Tibial nerve (tissue), 4 donors: Measurements from ENCODE around the gene TTC9B. TPM values are rescaled to one million over a fixed set of nuclear protein-coding genes. Genes with fewer than 3 reads are reported as not detected.

ENCODE experiments used
- DNase-seq, 2 donors: peaks; one replicate each; pipeline ENCODE4 v3.0.0-alpha.2; 2019; ENCODE audit warnings: low spot score in 2 of 2
- H3K27ac ChIP-seq, 4 donors: fragments of 200-600 bp; sonication (generic) in 3 of 4; one replicate each; pipeline ENCODE4 v1.5.1; 2017 to 2019; ENCODE audit warnings: mild to moderate bottlenecking in 1 of 4
- H3K27me3 ChIP-seq, 2 donors: fragments of 200-600 bp; sonication (generic) in 1 of 2; one replicate each; pipeline versions ENCODE4 v1.5.1 to v1.6.0; 2017 to 2019
- H3K36me3 ChIP-seq, 3 donors: fragments of 200-600 bp; sonication (generic); one replicate each; pipeline ENCODE4 v1.5.1; 2018 to 2019
- H3K4me1 ChIP-seq, 4 donors: fragments of 200-600 bp; sonication (generic) in 3 of 4; one replicate each; pipeline ENCODE4 v1.5.1; 2017 to 2019
- H3K4me3 ChIP-seq, 4 donors: fragments of 200-600 bp; sonication (generic) in 3 of 4; one replicate each; pipeline ENCODE4 v1.5.1; 2017 to 2019; ENCODE audit warnings: mild to moderate bottlenecking in 1 of 4, moderate library complexity in 1 of 4
- H3K9me3 ChIP-seq, 4 donors: fragments of 200-600 bp; sonication (generic) in 3 of 4; one replicate each; pipeline ENCODE4 v1.5.1; 2017 to 2019
- CTCF ChIP-seq, 5 experiments: fragments of 200-600 bp in 3 of 5; fragments of 450-650 bp in 2 of 5; sonication (generic) in 3 of 5; IDR thresholded peaks; one replicate each; pipeline ENCODE4 v1.5.1; 2016 to 2019; ENCODE audit warnings: antibody characterized with exemption in 5 of 5, mild to moderate bottlenecking in 3 of 5, moderate library complexity in 2 of 5
- EP300 ChIP-seq, 2 donors: sonication (generic); formaldehyde crosslinking; IDR thresholded peaks; one replicate each; pipeline ENCODE4 v1.6.1; 2017; ENCODE audit warnings: antibody characterized with exemption in 2 of 2, mild to moderate bottlenecking in 1 of 2
- POLR2A ChIP-seq, 2 donors: fragments of 450-650 bp; IDR thresholded peaks; one replicate each; pipeline ENCODE4 v1.6.1; 2017; ENCODE audit warnings: antibody characterized with exemption in 2 of 2, mild to moderate bottlenecking in 2 of 2, moderate library complexity in 2 of 2
- WGBS, 2 donors: methylation state at CpG; one replicate each; pipeline ENCODE4 v1.1.5; 2018; 5-methylcytosine and 5-hydroxymethylcytosine counted together
- total RNA-seq, 4 donors: library from RNA; depleted of rRNA; stranded (reverse); fragments of >200 nt; gene quantifications; one replicate each; pipeline ENCODE4 v1.1.0, GENCODE V29; 2016

TTC9B gene
- total RNA-seq, 4 donors from 2014 or later: 0.84 TPM; not detected in 3

DNA sequence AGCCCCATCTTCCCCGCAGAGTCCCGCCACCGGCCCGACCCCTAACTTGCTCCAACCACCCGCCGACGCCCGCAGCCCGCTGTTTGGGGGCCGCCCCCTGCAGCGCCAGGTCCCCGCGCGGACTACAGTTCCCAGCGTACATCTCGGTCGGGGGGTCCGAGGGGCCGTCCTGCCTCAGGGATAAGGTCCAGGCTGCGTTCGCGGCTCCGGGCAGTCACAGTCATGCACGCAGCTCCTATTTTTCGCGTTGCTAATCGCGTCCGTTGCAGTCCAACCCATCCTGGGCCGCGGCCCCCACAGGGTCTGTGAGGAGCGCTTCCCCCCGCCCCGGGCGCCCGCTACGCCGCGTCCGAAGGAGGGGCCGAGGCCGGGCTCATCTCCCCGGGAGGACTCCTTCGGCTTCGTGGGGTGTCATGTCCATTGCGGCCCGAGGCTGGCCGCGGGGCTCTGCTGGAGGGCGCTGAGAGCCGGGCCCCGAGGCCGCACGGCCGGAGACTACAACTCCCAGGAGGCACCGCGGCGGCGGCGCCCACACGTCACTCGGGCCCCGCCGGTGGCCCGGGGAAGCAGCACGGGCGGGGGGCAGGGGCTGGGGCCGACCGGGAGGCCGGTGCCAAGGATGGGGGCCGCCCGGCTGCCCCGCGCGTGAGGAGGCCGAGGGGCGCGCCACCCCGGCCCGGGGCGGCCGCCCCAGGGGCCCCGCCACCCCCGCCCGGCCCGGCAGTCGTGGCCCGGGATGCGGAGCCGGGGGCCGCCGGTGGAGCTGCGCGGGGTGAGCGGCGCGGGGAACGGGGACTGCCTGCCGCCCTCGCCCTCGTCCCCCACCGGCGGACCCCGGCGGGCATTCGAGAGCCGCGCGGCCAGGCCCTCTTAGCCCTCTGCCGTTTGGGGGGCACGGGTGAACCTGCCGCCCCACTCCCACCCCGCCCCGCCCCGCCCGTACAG, 27.0 kb downstream of the TTC9B start, which contains the start of gene MAP3K10:
TSS of gene MAP3K10 (plus strand) at position 536 of the 945 bp plus-strand sequence. CDS start 606 bp downstream, outside the sequence.
- H3K4me1 ChIP-seq: peaks cover 0 to 32% (median 13%) of the 10 kb centered on the region in 4 donors
- H3K27me3 ChIP-seq: no peaks in the 10 kb centered on the region
- 0 to 1% methylated on average over 27 to 47 of the region's 116 CpGs for WGBS, 2 donors
- peak; percentile 21 to 50 for DNase-seq
- H3K27ac ChIP-seq: peak within 1 kb of the TSS; percentile 90 to 98 (median 96)
- TF ChIP-seq EP300 (IDR thresholded peaks at IDR 0.05) (peak in 1 of 2 donors; percentile 56), POLR2A (IDR thresholded peaks at IDR 0.05) (peak in 1 of 2 donors; percentile 45), CTCF (IDR thresholded peaks at IDR 0.05) (peak in 1 of 5 experiments; percentile 34)
- peaks cover 0 to 2% (median 0%) of the 10 kb centered on the region in 3 donors for H3K36me3 ChIP-seq
- peak within 1 kb of the TSS; percentile 79 to 95 (median 88) for H3K4me3 ChIP-seq
- H3K9me3 ChIP-seq: no peaks in the 10 kb centered on the region

DNA sequence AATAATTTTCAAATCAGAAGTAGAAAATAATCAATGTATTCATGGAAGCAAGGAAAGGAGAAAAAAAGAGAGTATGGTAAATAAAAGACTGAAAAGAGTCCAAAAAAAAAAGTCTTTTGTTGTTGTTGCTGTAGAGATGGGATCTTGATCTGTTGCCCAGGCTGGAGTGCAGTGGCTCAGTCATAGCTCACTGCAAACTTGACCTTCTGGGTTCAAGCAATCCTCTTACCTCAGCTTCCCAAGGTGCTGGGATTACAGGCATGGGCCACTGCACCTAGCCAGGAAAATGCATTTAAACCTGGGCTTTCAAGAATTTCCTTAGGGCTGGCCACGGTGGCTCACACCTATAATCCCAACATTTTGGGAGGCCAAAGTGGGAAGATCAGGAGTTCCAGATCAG, 33.9 kb downstream of the TTC9B start:
- TF ChIP-seq CTCF (IDR thresholded peaks at IDR 0.05) (no peak), POLR2A (IDR thresholded peaks at IDR 0.05) (no peak), EP300 (IDR thresholded peaks at IDR 0.05) (no peak)
- no peaks in the 10 kb centered on the region for H3K9me3 ChIP-seq
- 79 to 87% methylated on average over 1 of the region's 1 CpG for WGBS, 2 donors
- DNase-seq: no peak
- no peaks in the 10 kb centered on the region for H3K36me3 ChIP-seq
- no peaks in the 10 kb centered on the region for H3K4me1 ChIP-seq
- H3K27me3 ChIP-seq: no peaks in the 10 kb centered on the region
- H3K4me3 ChIP-seq: no peak overlapping the region
- H3K27ac ChIP-seq: no peak overlapping the region

DNA sequence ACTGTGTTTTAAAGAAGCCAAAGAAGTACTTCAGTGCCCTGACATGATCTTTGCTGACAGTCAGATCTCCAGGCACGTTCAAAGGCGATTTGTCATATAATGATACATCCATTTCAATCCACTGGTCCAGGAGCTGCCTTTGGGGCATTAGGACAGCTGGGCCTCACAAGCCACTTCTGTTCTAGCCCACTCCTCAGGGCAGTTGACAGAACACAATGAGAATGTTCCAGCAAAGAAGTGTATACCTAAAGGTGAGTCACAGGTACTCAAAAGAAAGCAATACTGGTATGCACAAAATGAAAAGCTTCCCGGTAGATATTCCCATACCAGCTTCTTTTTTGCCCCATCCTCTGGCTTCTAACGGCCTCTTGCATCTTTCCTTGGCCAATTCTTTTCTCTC, 39.4 kb downstream of the TTC9B start:
- no peaks in the 10 kb centered on the region for H3K9me3 ChIP-seq

GRCh38 chr19:40177286-40178070, 40.7 kb downstream of the TTC9B start:
- TF ChIP-seq CTCF (IDR thresholded peaks at IDR 0.05) (no peak), POLR2A (IDR thresholded peaks at IDR 0.05) (no peak), EP300 (IDR thresholded peaks at IDR 0.05) (no peak)
- no peak for DNase-seq
- no peaks in the 10 kb centered on the region for H3K4me1 ChIP-seq
- H3K27me3 ChIP-seq: no peaks in the 10 kb centered on the region
- no peak overlapping the region for H3K27ac ChIP-seq
- 69 to 72% methylated on average over 5 of the region's 5 CpGs for WGBS, 2 donors
- H3K36me3 ChIP-seq: no peaks in the 10 kb centered on the region
- H3K9me3 ChIP-seq: no peaks in the 10 kb centered on the region
- H3K4me3 ChIP-seq: no peak overlapping the region

More for the DNA sequence above, 39.4 kb downstream of the TTC9B start:
- WGBS, 2 donors: 75 to 91% methylated on average over 4 of the region's 4 CpGs
- no peak overlapping the region for H3K4me3 ChIP-seq
- TF ChIP-seq EP300 (IDR thresholded peaks at IDR 0.05) (no peak), CTCF (IDR thresholded peaks at IDR 0.05) (no peak), POLR2A (IDR thresholded peaks at IDR 0.05) (no peak)
- H3K36me3 ChIP-seq: no peaks in the 10 kb centered on the region
- no peaks in the 10 kb centered on the region for H3K27me3 ChIP-seq
- DNase-seq: no peak
- H3K27ac ChIP-seq: no peak overlapping the region
- H3K4me1 ChIP-seq: no peaks in the 10 kb centered on the region
